Transverse colon (tissue), 4 donors: ENCODE results near the gene C5AR2. TPM values are rescaled to one million over a fixed set of nuclear protein-coding genes. Genes with fewer than 3 reads are reported as not detected.
"Not testable (repeated sequence)": the region's sequence is repeated elsewhere in the genome, so short reads cannot be mapped to it uniquely, and the experiment has no call there.

Source experiments
- DNase-seq: peaks from one replicate; pipeline ENCODE4 v3.0.0-alpha.2; 2019
- H3K27ac ChIP-seq, 4 donors: fragments of 200-600 bp; sonication (generic); 2 replicates each; pipeline ENCODE4 v1.5.1; 2016 to 2018; ENCODE audit warnings: inconsistent platforms in 4 of 4
- H3K27me3 ChIP-seq: fragments of 200-600 bp; sonication (generic); 2 replicates; pipeline ENCODE4 v1.5.1; 2017; ENCODE audit warnings: inconsistent platforms
- H3K36me3 ChIP-seq, 4 donors: fragments of 200-600 bp; sonication (generic); 2 replicates each; pipeline ENCODE4 v1.5.1; 2017 to 2019; ENCODE audit warnings: inconsistent platforms in 4 of 4
- H3K4me1 ChIP-seq, 4 donors: fragments of 200-600 bp; sonication (generic); 2 replicates each; pipeline ENCODE4 v1.5.1; 2017 to 2020; ENCODE audit warnings: inconsistent platforms in 4 of 4
- H3K4me3 ChIP-seq, 4 donors: fragments of 200-600 bp; sonication (generic); 1 replicate in 1 of 4; 2 replicates in 3 of 4; pipeline versions ENCODE4 v1.5.1 to v1.6.1; 2017 to 2019; ENCODE audit warnings: inconsistent platforms in 4 of 4
- H3K9me3 ChIP-seq, 2 donors: fragments of 200-600 bp; sonication (generic); 2 replicates each; pipeline ENCODE4 v1.5.1; 2017 to 2019; ENCODE audit warnings: inconsistent platforms in 2 of 2
- CTCF ChIP-seq, 5 experiments: fragments of 200-600 bp in 3 of 5; fragments of 450-650 bp in 2 of 5; sonication (generic) in 3 of 5; IDR thresholded peaks; 1 replicate in 2 of 5; 2 replicates in 3 of 5; pipeline ENCODE4 v1.5.1; 2016 to 2017; ENCODE audit warnings: antibody characterized with exemption in 5 of 5, inconsistent platforms in 3 of 5, mild to moderate bottlenecking in 2 of 5, moderate library complexity in 1 of 5
- EP300 ChIP-seq: sonication (generic); formaldehyde crosslinking; IDR thresholded peaks from one replicate; pipeline ENCODE4 v1.6.1; 2017; ENCODE audit warnings: antibody characterized with exemption, low read depth
- POLR2A ChIP-seq: fragments of 450-650 bp; IDR thresholded peaks from one replicate; pipeline ENCODE4 v1.6.1; 2016; ENCODE audit warnings: antibody characterized with exemption, mild to moderate bottlenecking, moderate library complexity
- POLR2AphosphoS5 ChIP-seq, 3 donors: sonication (generic); formaldehyde crosslinking; IDR thresholded peaks; one replicate each; pipeline ENCODE4 v1.6.1; 2016; ENCODE audit warnings: antibody characterized with exemption in 3 of 3
- WGBS, 2 donors: methylation state at CpG; one replicate each; pipeline ENCODE4 v1.1.5; 2018; ENCODE audit warnings: low coverage in 1 of 2; 5-methylcytosine and 5-hydroxymethylcytosine counted together
- in situ Hi-C, 4 donors: fragments of 200-750 bp; cut with MboI; loops; one replicate each; pipeline versions ENCODE4 v1.15.0 to v1.15.1; 2017; ENCODE audit warnings: low sequenced_read_pairs in 3 of 4, low pct_ligation_motif_present in 1 of 4, low pct_unique_long_range_greater_than_20kb in 1 of 4
- intact Hi-C: fragments of 100-400 bp; cut with DNase I; formaldehyde crosslinking; loops from one replicate; pipeline ENCODE4 v1.15.1; 2023; ENCODE audit warnings: low total_unique reads
- total RNA-seq, 4 donors: library from RNA; depleted of rRNA; stranded (reverse); fragments of >200 nt; gene quantifications; one replicate each; pipeline ENCODE4 v1.1.0, GENCODE V29; 2016

The C5AR2 gene
- total RNA-seq, 4 donors from 2014 or later = 0.64 to 4.9 (median 2.0) TPM; not detected in 1

DNA sequence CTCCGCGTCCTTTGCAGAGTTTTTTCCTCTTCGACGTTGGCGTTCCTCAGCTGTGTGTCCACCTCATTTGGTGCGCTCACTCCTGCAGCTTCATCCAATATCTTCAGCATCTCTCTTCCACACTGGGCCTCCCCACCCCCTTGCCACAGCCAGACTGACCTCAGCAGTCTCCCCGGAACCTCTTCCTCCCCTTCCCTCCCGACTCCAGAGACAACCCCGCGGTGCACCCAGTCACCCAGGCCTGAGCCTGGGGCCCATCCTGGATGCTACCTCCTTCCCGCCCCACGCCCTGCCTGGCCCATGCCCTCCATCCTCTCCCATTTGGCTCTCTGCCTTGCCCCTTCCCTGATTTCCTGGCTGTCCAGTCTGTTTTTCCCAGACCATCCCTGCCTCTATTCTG lies 8.1 kb upstream of the C5AR2 start:
- in situ Hi-C loops (loop anchor here in 1 of 4 donors (25.0 kb wide), 1 partner anchor 388 kb away; the partner anchor contains the start of gene EHD2), intact Hi-C loops (no loop called here)
- Histone ChIP-seq H3K36me3 (no peaks in the 10 kb centered on the region), H3K4me3 (no peak overlapping the region), H3K4me1 (no peaks in the 10 kb centered on the region), H3K27me3 (no peaks in the 10 kb centered on the region), H3K27ac (peak overlapping the region; percentile 30 to 65 (median 42)), H3K9me3 (no peaks in the 10 kb centered on the region)
- WGBS, 2 donors = 85 to 86% methylated on average over 4 to 12 of the region's 12 CpGs
- DNase-seq = no peak
- TF ChIP-seq POLR2AphosphoS5 (IDR thresholded peaks at IDR 0.05) (no peak), EP300 (no peak), POLR2A (no peak), CTCF (IDR thresholded peaks at IDR 0.05) (no peak)

- Histone ChIP-seq H3K27ac (peak overlapping the region in 3 of 4 donors; percentile 39 to 65 (median 45)), H3K9me3 (no peaks in the 10 kb centered on the region), H3K4me1 (no peaks in the 10 kb centered on the region), H3K4me3 (no peak overlapping the region), H3K27me3 (no peaks in the 10 kb centered on the region), H3K36me3 (no peaks in the 10 kb centered on the region)
- WGBS, 2 donors = 52% methylated on average over 9 of the region's 9 CpGs; no CpG with 5 or more reads in 1 of the 2 donors
- intact Hi-C loops = no loop called here
- TF ChIP-seq CTCF (IDR thresholded peaks at IDR 0.05) (no peak), POLR2A (peak; percentile 18), EP300 (no peak), POLR2AphosphoS5 (IDR thresholded peaks at IDR 0.05) (peak in 2 of 3 donors; percentile 30 to 66)
- DNase-seq = peak; percentile 33
- in situ Hi-C loops = loop anchor here in 1 of 4 donors (25.0 kb wide), 1 partner anchor 388 kb away; the partner anchor contains the start of gene EHD2
Measured at GRCh38 chr19:47324502-47324901, 7.5 kb upstream of the C5AR2 start.

DNA sequence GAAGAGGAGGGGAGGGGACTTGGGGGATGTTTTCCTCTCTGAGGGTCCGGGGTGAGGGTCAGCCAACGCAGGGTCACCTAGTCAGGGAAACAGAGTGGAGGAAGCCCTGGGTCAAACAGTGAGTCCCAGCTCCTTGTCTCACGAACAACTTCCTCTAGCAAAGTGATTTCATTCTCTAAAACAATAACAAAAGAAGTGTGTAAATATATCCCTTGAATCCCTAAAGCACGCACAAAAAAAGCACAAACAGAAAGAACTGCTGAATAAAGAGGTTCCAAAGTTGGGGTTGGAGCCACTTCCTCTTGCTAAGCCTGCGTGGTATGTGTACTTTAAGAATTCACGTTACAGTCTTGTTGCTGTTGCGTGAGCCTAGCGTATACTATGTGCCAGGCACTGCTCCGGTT lies 1.5 kb upstream of the C5AR2 start:
- no peaks in the 10 kb centered on the region for H3K27me3 ChIP-seq
- no peaks in the 10 kb centered on the region for H3K9me3 ChIP-seq
- H3K4me1 ChIP-seq = no peaks in the 10 kb centered on the region
- intact Hi-C loops (no loop called here), in situ Hi-C loops (no loop called here)
- TF ChIP-seq EP300 = no peak
- peak; percentile 27 for TF ChIP-seq POLR2A
- TF ChIP-seq POLR2AphosphoS5 (IDR thresholded peaks at IDR 0.05) = peak in 1 of 3 donors; percentile 16
- DNase-seq = no peak
- WGBS, 2 donors = 23 to 35% methylated on average over 6 to 9 of the region's 9 CpGs
- no peak overlapping the region for H3K4me3 ChIP-seq
- peak overlapping the region; percentile 37 to 74 (median 43) for H3K27ac ChIP-seq
- H3K36me3 ChIP-seq = no peaks in the 10 kb centered on the region

DNA sequence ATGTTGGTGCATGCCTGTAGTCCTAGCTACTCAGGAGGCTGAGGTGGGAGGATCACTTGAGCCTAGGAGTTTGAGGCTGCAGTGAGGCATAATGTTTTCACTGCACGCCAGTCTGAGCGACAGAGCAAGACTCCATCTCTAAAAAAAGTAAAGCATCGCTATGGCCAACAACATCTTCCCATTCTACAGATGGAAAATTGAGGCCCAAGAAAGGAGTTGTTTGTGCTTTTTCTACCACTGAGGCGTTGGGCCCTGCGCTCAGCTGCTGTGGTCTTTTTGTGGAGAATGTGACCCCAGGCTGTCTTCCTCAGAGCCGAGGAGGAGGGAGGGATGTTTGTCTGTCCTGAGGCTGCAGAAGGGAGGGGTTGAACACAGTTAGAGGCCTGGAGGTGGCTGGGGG lies 485 bp upstream of the C5AR2 start:
- no peaks in the 10 kb centered on the region for H3K27me3 ChIP-seq
- no peaks in the 10 kb centered on the region for H3K36me3 ChIP-seq
- no peaks in the 10 kb centered on the region for H3K4me1 ChIP-seq
- in situ Hi-C loops (no loop called here), intact Hi-C loops (no loop called here)
- no peak overlapping the region for H3K4me3 ChIP-seq
- DNase-seq = no peak
- TF ChIP-seq CTCF (IDR thresholded peaks at IDR 0.05) = no peak
- no peak for TF ChIP-seq POLR2A
- TF ChIP-seq POLR2AphosphoS5 (IDR thresholded peaks at IDR 0.05) = no peak
- no peak for TF ChIP-seq EP300
- no peaks in the 10 kb centered on the region for H3K9me3 ChIP-seq
- peak overlapping the region in 3 of 4 donors; percentile 25 to 74 (median 36) for H3K27ac ChIP-seq
- 60 to 86% methylated on average over 1 to 6 of the region's 6 CpGs for WGBS, 2 donors

- not testable (repeated sequence) for H3K27ac ChIP-seq
Measured at GRCh38 chr19:47336765-47337718, 5.1 kb downstream of the C5AR2 start.

More at GRCh38 chr19:47336765-47337718, 5.1 kb downstream of the C5AR2 start:
- whole genome bisulfite sequencing, 2 donors = 74% methylated on average over 18 of the region's 18 CpGs; no CpG with 5 or more reads in 1 of the 2 donors
- H3K36me3 ChIP-seq, H3K9me3 ChIP-seq, H3K4me1 ChIP-seq, H3K27me3 ChIP-seq, H3K4me3 ChIP-seq, in situ Hi-C loops, intact Hi-C loops: not testable (repeated sequence)
- peak; percentile 43 for DNase-seq
